SKM-1 (cell line): ENCODE results near the gene PCDHA4.
"Not testable (repeated sequence)": the region's sequence is repeated elsewhere in the genome, so short reads cannot be mapped to it uniquely, and the experiment has no call there.

Source experiments
- DNase-seq: peaks from one replicate; lab custom pipeline; 2025; ENCODE audit not compliant: unreplicated experiment; lab: John Stamatoyannopoulos, UW

PCDHA4 gene

GRCh38 chr5:140821375-140822280 lies 14.8 kb downstream of the PCDHA4 start, which contains the start of gene PCDHA5:
Gene PCDHA5 (plus strand): TSS chr5:140821613.
- DNase-seq: no peak

- no peak for DNase-seq
These were observed 15.4 kb downstream of the PCDHA4 start for GRCh38 chr5:140822281-140822629.

GRCh38 chr5:140822969-140823368 lies 16.1 kb downstream of the PCDHA4 start:
- DNase-seq: not testable (repeated sequence)

DNA sequence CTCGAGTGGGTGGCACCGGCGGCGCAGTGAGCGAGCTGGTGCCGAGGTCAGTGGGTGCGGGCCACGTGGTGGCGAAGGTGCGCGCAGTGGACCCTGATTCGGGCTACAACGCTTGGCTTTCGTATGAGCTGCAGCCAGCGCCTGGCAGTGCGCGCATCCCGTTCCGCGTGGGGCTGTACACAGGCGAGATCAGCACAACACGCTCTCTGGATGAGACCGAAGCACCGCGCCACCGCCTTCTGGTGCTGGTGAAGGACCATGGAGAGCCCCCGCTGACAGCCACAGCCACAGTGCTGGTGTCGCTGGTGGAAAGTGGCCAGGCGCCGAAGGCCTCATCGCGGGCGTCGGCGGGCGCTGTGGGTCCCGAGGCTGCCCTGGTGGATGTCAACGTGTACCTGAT lies 16.6 kb downstream of the PCDHA4 start:
- DNase-seq: no peak

GRCh38 chr5:140827704-140828361 lies 21.0 kb downstream of the PCDHA4 start, which contains the start of gene PCDHA6:
Gene PCDHA6 (plus strand): TSS chr5:140827960. CDS start chr5:140828092, 132 bp downstream.
- DNase-seq: no peak

DNA sequence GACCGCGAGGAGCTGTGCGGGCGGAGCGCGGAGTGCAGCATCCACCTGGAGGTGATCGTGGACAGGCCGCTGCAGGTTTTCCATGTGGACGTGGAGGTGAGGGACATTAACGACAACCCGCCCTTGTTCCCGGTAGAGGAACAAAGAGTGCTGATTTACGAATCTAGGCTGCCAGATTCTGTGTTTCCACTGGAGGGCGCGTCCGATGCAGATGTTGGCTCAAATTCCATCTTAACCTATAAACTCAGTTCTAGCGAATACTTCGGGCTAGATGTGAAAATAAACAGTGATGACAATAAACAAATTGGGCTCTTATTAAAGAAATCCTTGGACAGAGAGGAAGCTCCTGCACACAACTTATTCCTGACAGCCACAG lies 21.5 kb downstream of the PCDHA4 start:
- DNase-seq: no peak

DNA sequence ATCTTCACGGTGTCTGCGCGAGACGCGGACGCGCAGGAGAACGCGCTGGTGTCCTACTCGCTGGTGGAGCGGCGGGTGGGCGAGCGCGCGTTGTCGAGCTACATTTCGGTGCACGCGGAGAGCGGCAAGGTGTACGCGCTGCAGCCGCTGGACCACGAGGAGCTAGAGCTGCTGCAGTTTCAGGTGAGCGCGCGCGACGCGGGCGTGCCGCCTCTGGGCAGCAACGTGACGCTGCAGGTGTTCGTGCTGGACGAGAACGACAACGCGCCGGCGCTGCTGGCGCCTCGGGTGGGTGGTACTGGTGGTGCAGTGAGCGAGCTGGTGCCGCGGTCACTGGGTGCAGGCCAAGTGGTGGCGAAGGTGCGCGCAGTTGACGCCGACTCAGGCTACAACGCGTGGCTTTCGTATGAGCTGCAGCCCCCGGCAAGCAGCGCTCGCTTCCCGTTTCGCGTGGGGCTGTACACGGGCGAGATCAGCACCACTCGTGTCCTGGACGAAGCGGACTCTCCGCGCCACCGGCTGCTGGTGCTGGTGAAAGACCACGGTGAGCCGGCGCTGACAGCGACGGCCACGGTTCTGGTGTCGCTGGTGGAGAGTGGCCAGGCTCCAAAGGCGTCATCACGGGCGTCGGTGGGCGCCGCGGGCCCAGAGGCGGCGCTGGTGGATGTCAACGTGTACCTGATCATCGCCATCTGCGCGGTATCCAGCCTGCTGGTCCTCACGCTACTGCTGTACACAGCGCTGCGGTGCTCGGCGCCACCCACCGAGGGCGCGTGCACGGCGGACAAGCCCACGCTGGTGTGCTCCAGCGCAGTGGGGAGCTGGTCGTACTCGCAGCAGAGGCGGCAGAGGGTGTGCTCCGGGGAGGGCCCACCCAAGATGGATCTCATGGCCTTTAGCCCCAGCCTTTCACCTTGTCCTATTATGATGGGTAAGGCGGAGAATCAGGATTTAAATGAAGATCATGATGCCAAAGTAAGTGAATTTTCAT lies 22.9 kb downstream of the PCDHA4 start:
- DNase-seq: not testable (repeated sequence)

- DNase-seq: no peak
These were observed 27.1 kb downstream of the PCDHA4 start, which contains the start of gene PCDHA7 for GRCh38 chr5:140833993-140834392. Gene PCDHA7 (plus strand): TSS chr5:140834269. CDS start chr5:140834384, 115 bp downstream.

- DNase-seq: not testable (repeated sequence)
These were observed 27.7 kb downstream of the PCDHA4 start for GRCh38 chr5:140834439-140835008.

GRCh38 chr5:140835622-140836510 lies 29.0 kb downstream of the PCDHA4 start:
- no peak for DNase-seq

GRCh38 chr5:140840978-140841962 lies 34.4 kb downstream of the PCDHA4 start, which contains the start of gene PCDHA8:
Gene PCDHA8 (plus strand): TSS chr5:140841187. CDS start chr5:140841322, 135 bp downstream.
- DNase-seq: no peak

- DNase-seq: no peak
These were observed 36.2 kb downstream of the PCDHA4 start for GRCh38 chr5:140842798-140843733.

GRCh38 chr5:140848139-140849102 lies 41.6 kb downstream of the PCDHA4 start, which contains the start of gene PCDHA9:
Gene PCDHA9 (plus strand): TSS chr5:140848382. CDS start chr5:140848496, 114 bp downstream.
- DNase-seq: not testable (repeated sequence)

GRCh38 chr5:140849831-140850634 lies 43.2 kb downstream of the PCDHA4 start:
- DNase-seq: not testable (repeated sequence)
